CD4-positive, alpha-beta T cell (primary cell): ENCODE data around the gene CIDEA. TPM values are rescaled to one million over a fixed set of nuclear protein-coding genes. Genes with fewer than 3 reads are reported as not detected.
"Not testable (repeated sequence)": the region's sequence is repeated elsewhere in the genome, so short reads cannot be mapped to it uniquely, and the experiment has no call there.

Experiments
- ATAC-seq: fragments of 200-7000 bp; cut with Tn5 transposase; one replicate; pipeline ENCODE4 v1.10.0; 2022; ENCODE audit warnings: mild to moderate bottlenecking; ENCODE audit not compliant: poor library complexity
- CTCF ChIA-PET: fragments of 350-600 bp; sonication (Branson Sonifier 250); formaldehyde crosslinking; loops from one replicate; lab custom pipeline; 2021; ENCODE audit warnings: antibody characterized with exemption, inconsistent platforms; lab: Charles Lee
- POLR2A ChIA-PET: fragments of 350-600 bp; sonication (Branson Sonifier 250); formaldehyde crosslinking; loops from one replicate; lab custom pipeline; 2021; ENCODE audit warnings: antibody characterized with exemption, inconsistent platforms; lab: Charles Lee
- DNase-seq, 14 experiments: peaks; one replicate each; pipeline ENCODE4 v3.0.0-alpha.2; 2013 to 2020; ENCODE audit warnings: mixed read lengths in 2 of 14
- H3K27ac ChIP-seq, 2 donors: one replicate each; pipeline versions ENCODE4 v1.5.1 to v1.7.0; 2013; ENCODE audit warnings: low read length in 2 of 2, low read depth in 1 of 2, mild to moderate bottlenecking in 1 of 2
- H3K27me3 ChIP-seq, 2 experiments: 1 replicate in 1 of 2; 2 replicates in 1 of 2; pipeline versions ENCODE4 v1.6.1 to v1.7.0; 2013; ENCODE audit warnings: low read length in 2 of 2, control low read depth in 1 of 2, mild to moderate bottlenecking in 1 of 2, moderate library complexity in 1 of 2; ENCODE audit not compliant: insufficient read depth in 2 of 2, control insufficient read depth in 1 of 2
- H3K36me3 ChIP-seq: one replicate; pipeline ENCODE4 v1.6.1; 2013; ENCODE audit warnings: low read length, control low read depth; ENCODE audit not compliant: insufficient read depth
- H3K4me1 ChIP-seq: one replicate; pipeline ENCODE4 v1.6.1; 2013; ENCODE audit warnings: low read length, control low read depth; ENCODE audit not compliant: insufficient read depth
- H3K4me3 ChIP-seq: one replicate; pipeline ENCODE4 v1.5.1; 2013; ENCODE audit warnings: mild to moderate bottlenecking, low read length, moderate library complexity
- H3K9me3 ChIP-seq, 2 experiments: 1 replicate in 1 of 2; 2 replicates in 1 of 2; pipeline versions ENCODE4 v1.6.1 to v1.7.0; 2013; ENCODE audit warnings: low read length in 2 of 2, mild to moderate bottlenecking in 2 of 2, control low read depth in 1 of 2, moderate library complexity in 1 of 2; ENCODE audit not compliant: control insufficient read depth in 1 of 2, insufficient read depth in 1 of 2
- H3K27ac Mint-ChIP-seq: one replicate; pipeline ENCODE4 v1.8.0; 2020; ENCODE audit warnings: mixed read lengths
- H3K27me3 Mint-ChIP-seq: one replicate; pipeline ENCODE4 v1.8.0; 2021; ENCODE audit warnings: mixed read lengths
- H3K36me3 Mint-ChIP-seq: one replicate; pipeline ENCODE4 v1.8.0; 2021; ENCODE audit warnings: low read depth, mixed read lengths
- H3K4me1 Mint-ChIP-seq: one replicate; pipeline ENCODE4 v1.8.0; 2021; ENCODE audit warnings: low read depth, mixed read lengths
- H3K4me3 Mint-ChIP-seq: one replicate; pipeline ENCODE4 v1.8.0; 2020; ENCODE audit warnings: mild to moderate bottlenecking, mixed read lengths
- H3K9me3 Mint-ChIP-seq: one replicate; pipeline ENCODE4 v1.8.0; 2020; ENCODE audit warnings: mixed read lengths
- CTCF ChIP-seq: fragments of 200-600 bp; IDR thresholded peaks from one replicate; pipeline ENCODE4 v1.8.0; 2022; ENCODE audit warnings: antibody characterized with exemption, mild to moderate bottlenecking
- intact Hi-C, 2 experiments: fragments of 100-400 bp; cut with DNase I in 1 of 2; cut with micrococcal nuclease in 1 of 2; formaldehyde crosslinking; loops; one replicate each; pipeline versions ENCODE4 v1.15.1 to v1.9.0; 2023 to 2025; cut with DNase I, micrococcal nuclease
- total RNA-seq, 174 experiments: library from RNA in 2 of 174; stranded (reverse) in 2 of 174; gene quantifications; one replicate each; pipeline ENCODE4 v1.2.3 and lab custom pipeline; 2021 to 2026

Gene CIDEA
- total RNA-seq, 2 experiments from 2014 or later: not detected

- Mint-ChIP-seq H3K4me3 (no peak overlapping the region), H3K36me3 (no peaks in the 10 kb centered on the region), H3K27ac (no peak overlapping the region), H3K27me3 (peaks cover 39% of the 10 kb centered on the region), H3K4me1 (no peaks in the 10 kb centered on the region), H3K9me3 (no peaks in the 10 kb centered on the region)
- Histone ChIP-seq H3K4me3 (no peak overlapping the region), H3K27me3 (peaks cover 0 to 7% of the 10 kb centered on the region in 2 experiments), H3K4me1 (peaks cover 3% of the 10 kb centered on the region), H3K27ac (no peak overlapping the region), H3K36me3 (no peaks in the 10 kb centered on the region), H3K9me3 (no peaks in the 10 kb centered on the region)
- ChIA-PET CTCF (no interaction called here), POLR2A (no interaction called here)
- no peak for TF ChIP-seq CTCF
- intact Hi-C loops: loop anchor here in 1 of 2 experiments (5.0 kb wide), 2 partner anchors 302 to 507 kb away; no protein-coding TSS in a partner anchor
- ATAC-seq (no peak), DNase-seq (no peak)
Observed at GRCh38 chr18:12238826-12239225, 15.3 kb upstream of the CIDEA start.

GRCh38 chr18:12239431-12239830 lies 14.7 kb upstream of the CIDEA start:
- H3K27me3 Mint-ChIP-seq: peaks cover 41% of the 10 kb centered on the region
- CTCF ChIA-PET: no interaction called here

GRCh38 chr18:12242658-12243260 lies 11.4 kb upstream of the CIDEA start:
- Histone ChIP-seq H3K4me1 (no peaks in the 10 kb centered on the region), H3K4me3 (no peak overlapping the region), H3K36me3 (no peaks in the 10 kb centered on the region), H3K9me3 (no peaks in the 10 kb centered on the region), H3K27ac (no peak overlapping the region), H3K27me3 (peaks cover 0 to 13% of the 10 kb centered on the region in 2 experiments)
- Mint-ChIP-seq H3K4me3 (no peak overlapping the region), H3K9me3 (no peaks in the 10 kb centered on the region), H3K27me3 (peaks cover 43% of the 10 kb centered on the region), H3K36me3 (no peaks in the 10 kb centered on the region), H3K27ac (no peak overlapping the region), H3K4me1 (no peaks in the 10 kb centered on the region)
- intact Hi-C loops: no loop called here
- POLR2A ChIA-PET: no interaction called here
- ATAC-seq (no peak), DNase-seq (no peak)
- CTCF ChIA-PET: no interaction called here
- no peak for TF ChIP-seq CTCF

More at GRCh38 chr18:12239431-12239830, 14.7 kb upstream of the CIDEA start:
- POLR2A ChIA-PET: no interaction called here
- H3K4me3 ChIP-seq: no peak overlapping the region
- peaks cover 3% of the 10 kb centered on the region for H3K4me1 ChIP-seq
- ATAC-seq: no peak
- H3K27ac Mint-ChIP-seq: no peak overlapping the region
- H3K4me1 Mint-ChIP-seq: no peaks in the 10 kb centered on the region
- no peaks in the 10 kb centered on the region for H3K36me3 ChIP-seq
- no peak overlapping the region for H3K4me3 Mint-ChIP-seq
- no peaks in the 10 kb centered on the region for H3K36me3 Mint-ChIP-seq
- H3K9me3 ChIP-seq: no peaks in the 10 kb centered on the region
- no peak for DNase-seq
- no peaks in the 10 kb centered on the region for H3K9me3 Mint-ChIP-seq
- no peak overlapping the region for H3K27ac ChIP-seq
- intact Hi-C loops: loop anchor here in 1 of 2 experiments (5.0 kb wide), 2 partner anchors 302 to 507 kb away; no protein-coding TSS in a partner anchor
- H3K27me3 ChIP-seq: peaks cover 0 to 7% of the 10 kb centered on the region in 2 experiments
- no peak for TF ChIP-seq CTCF

- H3K27ac Mint-ChIP-seq, H3K9me3 Mint-ChIP-seq, H3K4me3 ChIP-seq, POLR2A ChIA-PET, H3K36me3 Mint-ChIP-seq, H3K4me1 ChIP-seq, H3K4me1 Mint-ChIP-seq, DNase-seq, intact Hi-C loops, H3K4me3 Mint-ChIP-seq, H3K27ac ChIP-seq, H3K9me3 ChIP-seq, CTCF ChIA-PET, ATAC-seq, H3K36me3 ChIP-seq: not testable (repeated sequence)
- H3K27me3 Mint-ChIP-seq: peaks cover 43% of the 10 kb centered on the region
- peaks cover 0 to 13% of the 10 kb centered on the region in 2 experiments for H3K27me3 ChIP-seq
Observed at GRCh38 chr18:12243272-12243671, 10.9 kb upstream of the CIDEA start.
